H9 (cell line): ENCODE measurements around the gene HES4. TPM values are rescaled to one million over a fixed set of nuclear protein-coding genes. Genes with fewer than 3 reads are reported as not detected.

Experiments used
- DNase-seq: peaks from one replicate; pipeline ENCODE4 v3.0.0-alpha.2; 2017
- H2AFZ ChIP-seq: one replicate; pipeline ENCODE4 v1.6.1; 2013; ENCODE audit warnings: mild to moderate bottlenecking, low read length, control low read depth, moderate library complexity
- H2AK5ac ChIP-seq: 2 replicates; pipeline ENCODE4 v1.6.1; 2013; ENCODE audit warnings: low read length, control low read depth, mixed read lengths; ENCODE audit not compliant: insufficient read length
- H2BK120ac ChIP-seq: one replicate; pipeline ENCODE4 v1.6.1; 2013; ENCODE audit warnings: low read depth, mild to moderate bottlenecking, low read length, control low read depth, inconsistent platforms; ENCODE audit not compliant: poor library complexity, severe bottlenecking
- H2BK12ac ChIP-seq: 2 replicates; pipeline ENCODE4 v1.6.1; 2013; ENCODE audit warnings: low read length, control low read depth, mixed read lengths, low read depth; ENCODE audit not compliant: insufficient read length
- H2BK15ac ChIP-seq: 2 replicates; pipeline ENCODE4 v1.6.1; 2013; ENCODE audit warnings: low read depth, low read length, control low read depth
- H2BK20ac ChIP-seq: one replicate; pipeline ENCODE4 v1.6.1; 2013; ENCODE audit warnings: low read depth, mild to moderate bottlenecking, low read length, control low read depth, inconsistent platforms; ENCODE audit not compliant: poor library complexity, severe bottlenecking
- H2BK5ac ChIP-seq: 2 replicates; pipeline ENCODE4 v1.6.1; 2013; ENCODE audit warnings: low read length, control low read depth, mixed read lengths; ENCODE audit not compliant: insufficient read length
- H3K14ac ChIP-seq: 2 replicates; pipeline ENCODE4 v1.6.1; 2013; ENCODE audit warnings: low read length, control low read depth; ENCODE audit not compliant: insufficient read depth
- H3K18ac ChIP-seq: 2 replicates; pipeline ENCODE4 v1.6.1; 2013; ENCODE audit warnings: low read depth, mild to moderate bottlenecking, mixed read lengths, low read length, control low read depth; ENCODE audit not compliant: insufficient read length
- H3K23ac ChIP-seq: 2 replicates; pipeline ENCODE4 v1.6.1; 2013; ENCODE audit warnings: low read length, control low read depth, mixed read lengths, low read depth; ENCODE audit not compliant: insufficient read length
- H3K23me2 ChIP-seq: 2 replicates; pipeline ENCODE4 v1.6.1; 2013; ENCODE audit warnings: low read depth, mild to moderate bottlenecking, mixed read lengths, low read length, control low read depth; ENCODE audit not compliant: insufficient read length, poor library complexity, severe bottlenecking
- H3K27ac ChIP-seq: 2 replicates; pipeline ENCODE4 v1.5.1; 2013; ENCODE audit warnings: low read length, control low read depth, mixed read lengths, low read depth; ENCODE audit not compliant: insufficient read length
- H3K27me3 ChIP-seq: 2 replicates; pipeline ENCODE4 v1.6.1; 2013; ENCODE audit warnings: low read length, control low read depth, inconsistent platforms; ENCODE audit not compliant: insufficient read depth
- H3K4ac ChIP-seq: 2 replicates; pipeline ENCODE4 v1.6.1; 2013; ENCODE audit warnings: low read depth, mild to moderate bottlenecking, control low read depth, inconsistent platforms, low read length, moderate library complexity
- H3K4me1 ChIP-seq: 2 replicates; pipeline ENCODE4 v1.6.1; 2013; ENCODE audit warnings: low read length, control low read depth, inconsistent platforms; ENCODE audit not compliant: insufficient read depth
- H3K4me2 ChIP-seq: 2 replicates; pipeline ENCODE4 v1.6.1; 2013; ENCODE audit warnings: low read length, control low read depth, mixed read lengths; ENCODE audit not compliant: insufficient read length, insufficient read depth
- H3K56ac ChIP-seq: 2 replicates; pipeline ENCODE4 v1.6.1; 2013; ENCODE audit warnings: low read depth, mild to moderate bottlenecking, mixed read lengths, low read length, control low read depth; ENCODE audit not compliant: insufficient read length
- H3K79me1 ChIP-seq: 2 replicates; pipeline ENCODE4 v1.6.1; 2013; ENCODE audit warnings: low read depth, mild to moderate bottlenecking, moderate library complexity, low read length, control low read depth, inconsistent platforms; ENCODE audit not compliant: insufficient read depth, poor library complexity, severe bottlenecking
- H3K79me2 ChIP-seq: 2 replicates; pipeline ENCODE4 v1.6.1; 2013; ENCODE audit warnings: low read length, control low read depth, inconsistent platforms; ENCODE audit not compliant: insufficient read depth
- H3K9ac ChIP-seq: 2 replicates; pipeline ENCODE4 v1.6.1; 2013; ENCODE audit warnings: low read length, control low read depth, mixed read lengths; ENCODE audit not compliant: insufficient read length; ENCODE audit errors: extremely low read depth
- H3K9me3 ChIP-seq: one replicate; pipeline ENCODE4 v1.6.1; 2013; ENCODE audit warnings: low read depth, low read length, inconsistent platforms; ENCODE audit not compliant: control insufficient read depth
- H3T11ph ChIP-seq: one replicate; pipeline ENCODE4 v1.6.1; 2013; ENCODE audit warnings: mild to moderate bottlenecking, low read length, control low read depth, inconsistent platforms
- H4K20me1 ChIP-seq: one replicate; pipeline ENCODE4 v1.6.1; 2013; ENCODE audit not compliant: control insufficient read depth, insufficient read length, insufficient read depth
- H4K5ac ChIP-seq: 2 replicates; pipeline ENCODE4 v1.6.1; 2013; ENCODE audit warnings: low read depth, mild to moderate bottlenecking, mixed read lengths, low read length, control low read depth; ENCODE audit not compliant: insufficient read length
- H4K8ac ChIP-seq: replicated peaks from 2 replicates; pipeline ENCODE4 v1.6.1; 2013; ENCODE audit warnings: low read length, control low read depth, mixed read lengths, low read depth; ENCODE audit not compliant: insufficient read length
- H4K91ac ChIP-seq: 2 replicates; pipeline ENCODE4 v1.6.1; 2013; ENCODE audit warnings: low read depth, mild to moderate bottlenecking, moderate library complexity, mixed read lengths, low read length, control low read depth; ENCODE audit not compliant: insufficient read length
- H3K27ac Mint-ChIP-seq, 3 experiments: 2 replicates in 2 of 3; 3 replicates in 1 of 3; pipeline ENCODE4 v1.8.0; 2020 to 2021; ENCODE audit warnings: mixed read lengths in 3 of 3, mild to moderate bottlenecking in 1 of 3, moderate library complexity in 1 of 3
- H3K27me3 Mint-ChIP-seq: 2 replicates; pipeline ENCODE4 v1.8.0; 2021; ENCODE audit warnings: low read depth, mild to moderate bottlenecking, moderate library complexity, mixed read lengths
- H3K36me3 Mint-ChIP-seq, 3 experiments: 2 replicates in 2 of 3; 3 replicates in 1 of 3; pipeline ENCODE4 v1.8.0; 2020 to 2021; ENCODE audit warnings: low read depth in 3 of 3, mixed read lengths in 3 of 3; ENCODE audit not compliant: insufficient read depth in 1 of 3
- H3K4me1 Mint-ChIP-seq, 2 experiments: 2 replicates each; pipeline ENCODE4 v1.8.0; 2020; ENCODE audit warnings: mixed read lengths in 2 of 2
- H3K4me3 Mint-ChIP-seq, 2 experiments: 2 replicates in 1 of 2; 3 replicates in 1 of 2; pipeline ENCODE4 v1.8.0; 2020 to 2021; ENCODE audit warnings: mild to moderate bottlenecking in 2 of 2, mixed read lengths in 2 of 2, moderate library complexity in 1 of 2
- H3K9me3 Mint-ChIP-seq, 2 experiments: 2 replicates in 1 of 2; 3 replicates in 1 of 2; pipeline ENCODE4 v1.8.0; 2020; ENCODE audit warnings: mild to moderate bottlenecking in 2 of 2, mixed read lengths in 2 of 2, moderate library complexity in 1 of 2
- CTCF ChIP-seq: fragments of 200-600 bp; sonication (generic); conservative IDR thresholded peaks from 3 replicates; pipeline ENCODE4 v1.8.0; 2021; ENCODE audit warnings: antibody characterized with exemption, mild to moderate bottlenecking
- WGBS: extraction: QIAGEN DNeasy Blood & Tissue Kit; methylation state at CpG from one replicate; pipeline ENCODE4 v1.1.7; 2013; ENCODE audit warnings: missing lambda C conversion rate, low lambda C conversion rate, mixed read lengths; ENCODE audit not compliant: insufficient read length; ENCODE audit errors: extremely low coverage; 5-methylcytosine and 5-hydroxymethylcytosine counted together
- total RNA-seq: library from RNA; stranded (reverse); gene quantifications from 2 replicates; pipeline ENCODE4 v1.2.1, GENCODE V29; 2021

HES4 gene
- total RNA-seq, 1 experiment from 2014 or later = 4.0 TPM

DNA sequence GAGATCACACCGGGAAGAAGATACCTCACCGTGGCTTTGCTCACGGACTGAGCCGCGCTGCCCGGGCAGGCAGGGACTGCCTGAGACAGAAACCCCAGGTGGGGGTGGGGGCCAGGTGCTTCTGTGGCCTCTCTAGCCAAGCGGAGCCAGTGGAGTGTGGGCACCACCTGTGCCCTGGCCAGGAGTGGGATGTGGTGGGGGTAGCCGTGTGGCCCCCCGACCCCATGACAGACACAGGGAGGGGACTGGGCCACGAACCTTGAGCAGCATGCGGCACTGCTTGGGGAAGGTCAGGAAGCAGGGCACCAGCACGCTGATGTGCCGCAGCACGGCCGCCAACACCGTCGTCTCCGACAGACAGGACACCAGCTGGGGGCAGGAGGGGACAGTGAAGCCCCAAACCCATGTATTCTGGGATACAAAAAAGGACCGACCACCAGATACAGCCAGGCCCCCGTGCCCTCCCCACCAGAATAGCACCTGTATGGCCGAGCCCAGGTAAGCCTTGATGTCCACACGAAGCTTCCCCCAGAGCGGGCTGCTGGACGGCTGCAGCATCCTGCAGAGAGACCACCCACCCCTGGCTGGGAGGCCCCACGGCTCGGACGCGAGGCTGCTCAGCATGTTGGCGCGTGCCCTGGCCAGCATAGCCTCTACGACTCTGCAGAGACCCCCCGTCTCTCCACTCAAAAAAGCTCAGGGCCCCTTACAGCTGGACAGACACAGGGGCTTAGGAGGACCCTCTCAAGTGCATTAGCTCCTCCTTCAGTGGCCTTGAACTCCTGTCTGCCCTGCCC lies 46.2 kb downstream of the HES4 start:
- Histone ChIP-seq H3K79me1 (peaks cover 2% of the 10 kb centered on the region), H2AFZ (no peak overlapping the region), H3K18ac (no peak overlapping the region), H2BK15ac (no peak overlapping the region), H3K14ac (no peak overlapping the region), H3K9me3 (no peaks in the 10 kb centered on the region), H2BK20ac (no peak overlapping the region), H3K4me1 (no peaks in the 10 kb centered on the region), H3K27me3 (no peaks in the 10 kb centered on the region), H3K4ac (no peak overlapping the region), H3K9ac (no peak overlapping the region), H2BK12ac (no peak overlapping the region), H2AK5ac (no peak overlapping the region), H2BK120ac (no peak overlapping the region), H3K23me2 (no peaks in the 10 kb centered on the region), H3K56ac (no peak overlapping the region), H3K79me2 (peaks cover 3% of the 10 kb centered on the region; the same call in 1 of the 2 replicates), H3T11ph (no peak overlapping the region), H3K4me2 (no peak overlapping the region), H4K8ac (no peak overlapping the region), H2BK5ac (no peak overlapping the region), H3K27ac (no peak overlapping the region), H4K91ac (no peak overlapping the region), H3K23ac (no peak overlapping the region), H4K5ac (no peak overlapping the region), H4K20me1 (no peaks in the 10 kb centered on the region)
- Mint-ChIP-seq H3K27me3 (no peaks in the 10 kb centered on the region), H3K36me3 (peaks cover 38 to 83% (median 70%) of the 10 kb centered on the region in 3 experiments; a peak in 6 of 7 replicates), H3K4me1 (peaks cover 7 to 16% of the 10 kb centered on the region in 2 experiments), H3K9me3 (no peaks in the 10 kb centered on the region; a peak in 2 of 5 replicates), H3K27ac (no peak overlapping the region), H3K4me3 (no peak overlapping the region; a peak in 1 of 5 replicates)
- DNase-seq = no peak
- TF ChIP-seq CTCF = no peak
- no CpG with 5 or more reads among the region's 32 CpGs for WGBS
